DMS53 treated with DMSO at 0.1 percent for 48 hours (cell line): ENCODE data around the gene TIMM23.

Experiments used
- DNase-seq: peaks from one replicate; lab custom pipeline; 2025; ENCODE audit not compliant: unreplicated experiment; lab: John Stamatoyannopoulos, UW

TIMM23 gene

GRCh38 chr10:46052057-46052790 lies 79.9 kb downstream of the TIMM23 start:
- DNase-seq: peak; percentile 90

GRCh38 chr10:46052791-46053375 lies 80.6 kb downstream of the TIMM23 start:
- DNase-seq: no peak
